Heart left ventricle (tissue), 13 donors: ENCODE measurements around the gene ARHGAP18.

Source experiments
- CTCF ChIP-seq, 12 donors: fragments of 200-600 bp; sonication (generic) in 4 of 12; IDR thresholded peaks; one replicate each; pipeline versions ENCODE4 v1.5.0 to v1.8.0; 2018 to 2022; ENCODE audit warnings: antibody characterized with exemption in 12 of 12, mild to moderate bottlenecking in 5 of 12
- POLR2A ChIP-seq, 2 donors: fragments of 450-650 bp; IDR thresholded peaks; one replicate each; pipeline ENCODE4 v1.6.1; 2017; ENCODE audit warnings: antibody characterized with exemption in 2 of 2, mild to moderate bottlenecking in 2 of 2, moderate library complexity in 2 of 2
- donor health status: ischemic (EF 13 %, LVEDD 7.1; RV severe dilation, severe dysfunction).
- donor health status: DM: no; HTN: yes; CAD: no.
- donor health status: DM: no; HTN: no; CAD: no.
- donor health status: ischemic (EF 25% LVEDD 6.9; RV normal size, moderate dysfunction).
- donor health status: ischemic (EF 25% LVEDD 5.7; RV mildly dilated, moderate dysfunction).
- donor health status: ischemic (EF 35%, LVEDD 5.7; RV mildly dilated, moderate dysfunction).
- donor health status: nonischemic (EF 11% LVEDD 7.7; RV severe dilation, severe dysfunction).
- donor health status: DM: yes; HTN: yes; CAD: no.
- donor health status: PGD.
- donor health status: ischemic (EF 29% LVEDD 5.4; RV normal size, mild dysfunction).
- donor health status: nonischemic (EF 23%, LVEDD 6.1; RV moderate dilation, normal function).

DNA sequence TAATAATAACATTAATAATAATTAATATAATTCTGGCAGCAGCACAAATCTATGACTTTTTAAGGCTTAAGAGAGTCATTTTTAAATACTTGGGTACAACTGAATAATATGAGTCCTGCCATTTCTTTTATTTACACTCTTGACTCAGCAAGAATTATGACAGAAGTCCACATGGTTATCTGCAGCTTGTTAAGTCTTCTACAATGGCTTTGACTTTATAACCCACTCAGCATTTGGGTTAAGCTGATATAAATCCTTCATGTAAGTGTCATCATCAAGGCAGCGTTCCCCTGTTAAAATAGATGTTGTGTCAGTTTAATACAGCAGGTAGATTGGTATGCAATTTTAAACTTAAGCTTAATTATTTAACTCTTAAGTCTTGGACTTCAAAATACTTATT is 131.7 kb downstream of the ARHGAP18 start:
- no peak for TF ChIP-seq CTCF (IDR thresholded peaks at IDR 0.05)
- TF ChIP-seq POLR2A (IDR thresholded peaks at IDR 0.05): no peak
